Kidney capillary endothelial cell (primary cell): Measurements from ENCODE around the gene RAB35.

Experiments
- DNase-seq: peaks from one replicate; pipeline ENCODE4 v3.0.0-alpha.2; 2018; ENCODE audit warnings: low spot score

The RAB35 gene

GRCh38 chr12:120086801-120087621, 29.5 kb downstream of the RAB35 start:
- peak; percentile 99 for DNase-seq

GRCh38 chr12:120085920-120086645, 30.5 kb downstream of the RAB35 start:
- DNase-seq: no peak

- DNase-seq: no peak
Observed at GRCh38 chr12:120081641-120082040, 34.9 kb downstream of the RAB35 start.

GRCh38 chr12:120079411-120080400, 36.8 kb downstream of the RAB35 start:
- DNase-seq: no peak

GRCh38 chr12:120078868-120079267, 37.7 kb downstream of the RAB35 start:
- DNase-seq: no peak

GRCh38 chr12:120077260-120077659, 39.3 kb downstream of the RAB35 start:
- no peak for DNase-seq

- DNase-seq: no peak
Observed at GRCh38 chr12:120076651-120077050, 39.9 kb downstream of the RAB35 start.

- no peak for DNase-seq
Observed at GRCh38 chr12:120075034-120075616, 41.4 kb downstream of the RAB35 start.

GRCh38 chr12:120072472-120073249, 43.9 kb downstream of the RAB35 start:
- no peak for DNase-seq

- DNase-seq: no peak
Observed at GRCh38 chr12:120071493-120072020, 45.0 kb downstream of the RAB35 start.

- DNase-seq: no peak
Observed at GRCh38 chr12:120069278-120069677, 47.3 kb downstream of the RAB35 start.

GRCh38 chr12:120067901-120068300, 48.7 kb downstream of the RAB35 start:
- no peak for DNase-seq

- DNase-seq: no peak
Observed at GRCh38 chr12:120067084-120067869, 49.3 kb downstream of the RAB35 start.

GRCh38 chr12:120066341-120066740, 50.2 kb downstream of the RAB35 start:
- DNase-seq: no peak

GRCh38 chr12:120065472-120065871, 51.1 kb downstream of the RAB35 start:
- DNase-seq: no peak

- DNase-seq: no peak
Observed at GRCh38 chr12:120064054-120064940, 52.3 kb downstream of the RAB35 start.

- no peak for DNase-seq
Observed at GRCh38 chr12:120062976-120063579, 53.5 kb downstream of the RAB35 start.

- DNase-seq: no peak
Observed at GRCh38 chr12:120061575-120062214, 54.9 kb downstream of the RAB35 start.
